ENCODE data around the gene MAP6. TPM values are rescaled to one million over a fixed set of nuclear protein-coding genes. Genes with fewer than 3 reads are reported as not detected.

The MAP6 gene
- total and polyA plus RNA-seq, 2 of the 13 experiments (the other 11 are each of a cell fraction or from before 2014, with no cell fraction given): 0.04 TPM; not detected in 1

DNA sequence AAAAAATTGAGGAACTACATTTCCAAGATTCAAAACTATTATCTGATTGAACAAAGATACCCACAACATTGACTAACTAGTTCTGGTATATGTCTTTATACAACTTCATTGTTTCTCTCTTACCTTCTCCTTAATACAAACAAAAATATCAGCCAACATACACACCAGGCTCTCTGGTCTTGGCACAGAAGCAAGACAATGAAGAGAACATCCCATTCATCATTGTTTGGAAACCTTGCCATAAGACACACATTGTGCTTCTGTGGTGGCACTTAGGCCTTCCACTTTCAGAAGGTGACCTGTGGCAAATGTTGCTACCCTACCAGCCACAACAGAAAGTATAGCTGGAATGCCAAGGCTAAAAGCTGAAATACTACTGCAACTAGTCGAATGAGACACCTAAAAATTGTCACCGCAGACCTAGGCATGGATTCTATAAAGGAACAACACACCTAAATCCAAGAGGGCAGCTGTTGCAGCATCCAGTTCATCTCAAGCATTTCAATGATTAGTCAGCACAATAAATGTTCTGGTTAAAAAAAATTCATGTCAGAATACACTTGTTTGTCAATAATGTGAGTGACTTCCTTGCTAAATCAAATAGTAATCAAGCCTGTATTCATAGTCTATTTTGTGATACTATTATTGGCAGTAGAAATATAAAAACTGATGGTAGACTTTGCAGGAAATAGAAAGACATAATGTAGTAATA lies 26.3 kb downstream of the MAP6 start:
- ChIA-PET POLR2A (no interaction called here), CTCF (ENCODE audit: low intra/inter-chr PET ratio, low total read pairs) (no interaction called here)
- H2AFZ ChIP-seq (ENCODE audit: low read length): no peak overlapping the region
- no peaks in the 10 kb centered on the region for H3K36me3 ChIP-seq (replicated peaks in 1 of 2; ENCODE audit: control insufficient read depth in 1 of 2, insufficient read depth in 2 of 2, low read length in 2 of 2)
- FAIRE-seq: no peak
- no peaks in the 10 kb centered on the region for H3K79me2 ChIP-seq (ENCODE audit: insufficient read depth, low read length)
- H3K9ac ChIP-seq (ENCODE audit: insufficient read depth, low read depth, low read length): no peak overlapping the region
- intact Hi-C loops (cut with micrococcal nuclease; ENCODE audit: unreplicated experiment) (no loop called here), in situ Hi-C loops (cut with HindIII; ENCODE audit: extremely low pct_ligation_motif_present, low pct_unique_long_range_greater_than_20kb) (no loop called here)
- ATAC-seq: no peak
- no peak for DNase-seq (ENCODE audit: low spot score)
- WGBS (ENCODE audit: low lambda C conversion rate): 25% methylated on average over 2 of the region's 2 CpGs
- H3K4me1 ChIP-seq (ENCODE audit: insufficient read depth, low read length): no peaks in the 10 kb centered on the region
- TF ChIP-seq, protein P1, sequence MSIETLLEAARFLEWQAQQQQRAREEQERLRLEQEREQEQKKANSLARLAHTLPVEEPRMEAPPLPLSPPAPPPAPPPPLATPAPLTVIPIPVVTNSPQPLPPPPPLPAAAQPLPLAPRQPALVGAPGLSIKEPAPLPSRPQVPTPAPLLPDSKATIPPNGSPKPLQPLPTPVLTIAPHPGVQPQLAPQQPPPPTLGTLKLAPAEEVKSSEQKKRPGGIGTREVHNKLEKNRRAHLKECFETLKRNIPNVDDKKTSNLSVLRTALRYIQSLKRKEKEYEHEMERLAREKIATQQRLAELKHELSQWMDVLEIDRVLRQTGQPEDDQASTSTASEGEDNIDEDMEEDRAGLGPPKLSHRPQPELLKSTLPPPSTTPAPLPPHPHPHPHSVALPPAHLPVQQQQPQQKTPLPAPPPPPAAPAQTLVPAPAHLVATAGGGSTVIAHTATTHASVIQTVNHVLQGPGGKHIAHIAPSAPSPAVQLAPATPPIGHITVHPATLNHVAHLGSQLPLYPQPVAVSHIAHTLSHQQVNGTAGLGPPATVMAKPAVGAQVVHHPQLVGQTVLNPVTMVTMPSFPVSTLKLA (IDR thresholded peaks at IDR 0.05): no peak
- TF ChIP-seq ZNF7 (CRISPR knock-in tag; IDR thresholded peaks at IDR 0.05): no peak
- no peak for TF ChIP-seq POLR2AphosphoS2 (IDR thresholded peaks at IDR 0.05; ENCODE audit: low read depth, low read length)
- TF ChIP-seq, protein P2, sequence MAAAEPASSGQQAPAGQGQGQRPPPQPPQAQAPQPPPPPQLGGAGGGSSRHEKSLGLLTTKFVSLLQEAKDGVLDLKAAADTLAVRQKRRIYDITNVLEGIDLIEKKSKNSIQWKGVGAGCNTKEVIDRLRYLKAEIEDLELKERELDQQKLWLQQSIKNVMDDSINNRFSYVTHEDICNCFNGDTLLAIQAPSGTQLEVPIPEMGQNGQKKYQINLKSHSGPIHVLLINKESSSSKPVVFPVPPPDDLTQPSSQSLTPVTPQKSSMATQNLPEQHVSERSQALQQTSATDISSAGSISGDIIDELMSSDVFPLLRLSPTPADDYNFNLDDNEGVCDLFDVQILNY (CRISPR knock-in tag; conservative IDR thresholded peaks at IDR 0.05): no peak
- 0 out of 2 replicates have a peak, but pooled peaks have one; percentile 6 for TF ChIP-seq MAFF (IDR thresholded peaks at IDR 0.05; ENCODE audit: low read depth, low read length)
- no peak for TF ChIP-seq CEBPG (CRISPR knock-in tag; IDR thresholded peaks at IDR 0.05)
- TF ChIP-seq, protein P3, sequence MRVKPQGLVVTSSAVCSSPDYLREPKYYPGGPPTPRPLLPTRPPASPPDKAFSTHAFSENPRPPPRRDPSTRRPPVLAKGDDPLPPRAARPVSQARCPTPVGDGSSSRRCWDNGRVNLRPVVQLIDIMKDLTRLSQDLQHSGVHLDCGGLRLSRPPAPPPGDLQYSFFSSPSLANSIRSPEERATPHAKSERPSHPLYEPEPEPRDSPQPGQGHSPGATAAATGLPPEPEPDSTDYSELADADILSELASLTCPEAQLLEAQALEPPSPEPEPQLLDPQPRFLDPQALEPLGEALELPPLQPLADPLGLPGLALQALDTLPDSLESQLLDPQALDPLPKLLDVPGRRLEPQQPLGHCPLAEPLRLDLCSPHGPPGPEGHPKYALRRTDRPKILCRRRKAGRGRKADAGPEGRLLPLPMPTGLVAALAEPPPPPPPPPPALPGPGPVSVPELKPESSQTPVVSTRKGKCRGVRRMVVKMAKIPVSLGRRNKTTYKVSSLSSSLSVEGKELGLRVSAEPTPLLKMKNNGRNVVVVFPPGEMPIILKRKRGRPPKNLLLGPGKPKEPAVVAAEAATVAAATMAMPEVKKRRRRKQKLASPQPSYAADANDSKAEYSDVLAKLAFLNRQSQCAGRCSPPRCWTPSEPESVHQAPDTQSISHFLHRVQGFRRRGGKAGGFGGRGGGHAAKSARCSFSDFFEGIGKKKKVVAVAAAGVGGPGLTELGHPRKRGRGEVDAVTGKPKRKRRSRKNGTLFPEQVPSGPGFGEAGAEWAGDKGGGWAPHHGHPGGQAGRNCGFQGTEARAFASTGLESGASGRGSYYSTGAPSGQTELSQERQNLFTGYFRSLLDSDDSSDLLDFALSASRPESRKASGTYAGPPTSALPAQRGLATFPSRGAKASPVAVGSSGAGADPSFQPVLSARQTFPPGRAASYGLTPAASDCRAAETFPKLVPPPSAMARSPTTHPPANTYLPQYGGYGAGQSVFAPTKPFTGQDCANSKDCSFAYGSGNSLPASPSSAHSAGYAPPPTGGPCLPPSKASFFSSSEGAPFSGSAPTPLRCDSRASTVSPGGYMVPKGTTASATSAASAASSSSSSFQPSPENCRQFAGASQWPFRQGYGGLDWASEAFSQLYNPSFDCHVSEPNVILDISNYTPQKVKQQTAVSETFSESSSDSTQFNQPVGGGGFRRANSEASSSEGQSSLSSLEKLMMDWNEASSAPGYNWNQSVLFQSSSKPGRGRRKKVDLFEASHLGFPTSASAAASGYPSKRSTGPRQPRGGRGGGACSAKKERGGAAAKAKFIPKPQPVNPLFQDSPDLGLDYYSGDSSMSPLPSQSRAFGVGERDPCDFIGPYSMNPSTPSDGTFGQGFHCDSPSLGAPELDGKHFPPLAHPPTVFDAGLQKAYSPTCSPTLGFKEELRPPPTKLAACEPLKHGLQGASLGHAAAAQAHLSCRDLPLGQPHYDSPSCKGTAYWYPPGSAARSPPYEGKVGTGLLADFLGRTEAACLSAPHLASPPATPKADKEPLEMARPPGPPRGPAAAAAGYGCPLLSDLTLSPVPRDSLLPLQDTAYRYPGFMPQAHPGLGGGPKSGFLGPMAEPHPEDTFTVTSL (CRISPR knock-in tag; IDR thresholded peaks at IDR 0.05; ENCODE audit: borderline replicate concordance): no peak
- TF ChIP-seq MAFK (conservative IDR thresholded peaks at IDR 0.05 in 1 of 2, IDR thresholded peaks at IDR 0.05 in 1 of 2; ENCODE audit: low read length in 2 of 2): peak; percentile 31 to 56; a peak in 2 of 4 replicates
- TF ChIP-seq ZNF234 (CRISPR knock-in tag; conservative IDR thresholded peaks at IDR 0.05): no peak
- no peak for TF ChIP-seq ZNF816 (CRISPR knock-in tag; IDR thresholded peaks at IDR 0.05; ENCODE audit: borderline replicate concordance)
- no peak for TF ChIP-seq ZNF451 (CRISPR knock-in tag; IDR thresholded peaks at IDR 0.05)
- H3K4me3 ChIP-seq (replicated peaks in 1 of 3; ENCODE audit: insufficient read depth in 1 of 3, low read depth in 2 of 3, low read length in 3 of 3): no peak overlapping the region
- BruUV-seq (replicated peaks): no TSS peak
- H4K20me1 ChIP-seq (ENCODE audit: insufficient read depth, low read length): no peaks in the 10 kb centered on the region
- no peak overlapping the region for H3K27ac ChIP-seq (ENCODE audit: extremely low read length, insufficient read depth, low read length)
- H3K4me2 ChIP-seq (ENCODE audit: low read depth, low read length): no peak overlapping the region
- H3K27me3 ChIP-seq (ENCODE audit: control insufficient read depth in 1 of 2, insufficient read depth in 2 of 2, low read length in 2 of 2): peaks cover 0 to 6% of the 10 kb centered on the region in 2 experiments; a peak in 1 of 5 replicates
- H3K9me3 ChIP-seq (ENCODE audit: low read length): no peaks in the 10 kb centered on the region
